Endothelial cell of umbilical vein (primary cell): ENCODE measurements around the gene LRFN2. TPM values are rescaled to one million over a fixed set of nuclear protein-coding genes. Genes with fewer than 3 reads are reported as not detected.

Source experiments
- BruUV-seq: library from RNA; stranded (reverse); fragments of 400-500 nt; replicated peaks from 2 replicates; lab custom pipeline; 2021; lab: Mats Ljungman, UMichigan
- CTCF ChIA-PET: fragments of 300-600, 350-600 bp; sonication (Branson Sonifier 250); formaldehyde crosslinking; loops from one replicate; lab custom pipeline; 2021; ENCODE audit warnings: antibody characterized with exemption, inconsistent platforms; lab: Charles Lee
- POLR2A ChIA-PET: fragments of 300-600, 350-600 bp; sonication (Branson Sonifier 250); formaldehyde crosslinking; loops from one replicate; lab custom pipeline; 2021; ENCODE audit warnings: antibody characterized with exemption, inconsistent platforms; lab: Charles Lee
- DNase-seq: peaks from one replicate; pipeline ENCODE4 v3.0.0-alpha.2; 2011; ENCODE audit warnings: low read depth, low spot score
- FAIRE-seq: peaks from 2 replicates; lab custom pipeline; 2011; peaks lifted over from hg19 to GRCh38; lab: Jason Lieb, UNC
- H2AFZ ChIP-seq: 2 replicates; pipeline ENCODE4 v1.6.0; 2012; ENCODE audit warnings: low read depth, low read length, control low read depth, inconsistent platforms
- H3K27ac ChIP-seq: 2 replicates; pipeline ENCODE4 v1.5.1; 2011; ENCODE audit warnings: low read depth, mild to moderate bottlenecking, control low read depth, low read length, moderate library complexity; ENCODE audit not compliant: insufficient read depth
- H3K27me3 ChIP-seq, 2 experiments: 2 replicates each; pipeline versions ENCODE4 v1.6.0 to v1.6.1; 2011; ENCODE audit warnings: low read length in 2 of 2, mixed read lengths in 1 of 2; ENCODE audit not compliant: control insufficient read depth in 2 of 2, insufficient read depth in 2 of 2
- H3K36me3 ChIP-seq, 2 experiments: 2 replicates in 1 of 2; 3 replicates in 1 of 2; pipeline ENCODE4 v1.5.1; 2011; ENCODE audit warnings: low read length in 2 of 2, mild to moderate bottlenecking in 1 of 2, moderate library complexity in 1 of 2; ENCODE audit not compliant: control insufficient read depth in 2 of 2, insufficient read depth in 2 of 2; ENCODE audit errors: extremely low read depth in 1 of 2
- H3K4me1 ChIP-seq: 3 replicates; pipeline ENCODE4 v1.5.1; 2011; ENCODE audit warnings: mild to moderate bottlenecking, low read length; ENCODE audit not compliant: control insufficient read depth, insufficient read depth; ENCODE audit errors: extremely low read depth
- H3K4me2 ChIP-seq: 2 replicates; pipeline ENCODE4 v1.6.1; 2011; ENCODE audit warnings: low read length, control low read depth, mixed read lengths; ENCODE audit not compliant: insufficient read depth
- H3K4me3 ChIP-seq, 3 experiments: fragments of 200-600 bp in 1 of 3; sonication (generic), shearing (Covaris generic) in 1 of 3; replicated peaks in 1 of 3; 2 replicates each; pipeline ENCODE4 v1.5.1; 2011 to 2016; ENCODE audit warnings: control low read depth in 3 of 3, low read length in 3 of 3, mild to moderate bottlenecking in 2 of 3, inconsistent platforms in 1 of 3, low read depth in 1 of 3, moderate library complexity in 1 of 3; ENCODE audit not compliant: insufficient read depth in 1 of 3
- H3K79me2 ChIP-seq: 2 replicates; pipeline ENCODE4 v1.6.0; 2012; ENCODE audit warnings: low read length, inconsistent platforms; ENCODE audit not compliant: control insufficient read depth, insufficient read depth
- H3K9ac ChIP-seq: replicated peaks from 2 replicates; pipeline ENCODE3; 2011; ENCODE audit warnings: low read length, control low read depth; ENCODE audit not compliant: insufficient read depth; ENCODE audit errors: extremely low read depth
- H3K9me1 ChIP-seq: replicated peaks from 3 replicates; pipeline ENCODE4 v1.6.0; 2011; ENCODE audit warnings: mild to moderate bottlenecking, low read length; ENCODE audit not compliant: control insufficient read depth, insufficient read depth; ENCODE audit errors: extremely low read depth
- H3K9me3 ChIP-seq: replicated peaks from 2 replicates; pipeline ENCODE4 v1.5.1; 2012; ENCODE audit warnings: low read length, inconsistent platforms; ENCODE audit not compliant: control insufficient read depth, insufficient read depth
- H4K20me1 ChIP-seq: replicated peaks from 2 replicates; pipeline ENCODE3; 2011; ENCODE audit warnings: mild to moderate bottlenecking, low read length; ENCODE audit not compliant: control insufficient read depth, insufficient read depth; ENCODE audit errors: extremely low read depth
- CTCF ChIP-seq, 2 donors: IDR thresholded peaks; 1 replicate in 1 of 2; 2 replicates in 1 of 2; pipeline ENCODE4 v1.5.1; 2011; ENCODE audit warnings: low read length in 2 of 2, mild to moderate bottlenecking in 2 of 2, moderate library complexity in 2 of 2, control low read depth in 1 of 2, inconsistent platforms in 1 of 2, low read depth in 1 of 2; ENCODE audit not compliant: insufficient read depth in 1 of 2; ENCODE audit errors: extremely low read depth in 1 of 2
- GATA2 ChIP-seq: IDR thresholded peaks from 2 replicates; pipeline ENCODE4 v1.7.0; 2011; ENCODE audit warnings: low read depth, mild to moderate bottlenecking, moderate library complexity, mixed read lengths, low read length; ENCODE audit not compliant: insufficient read length, insufficient read depth
- MYC ChIP-seq: IDR thresholded peaks from one replicate; pipeline ENCODE4 v1.6.1; 2011; ENCODE audit warnings: mild to moderate bottlenecking, low read depth, low read length
- POLR2A ChIP-seq: IDR thresholded peaks from 2 replicates; pipeline ENCODE4 v1.6.1; 2012; ENCODE audit warnings: low read depth, mild to moderate bottlenecking, control low read depth, low read length
- dilution Hi-C: fragments of 300-500 bp; cut with MboI; formaldehyde crosslinking; loops from one replicate; pipeline ENCODE4 v1.15.0; 2019; ENCODE audit warnings: low sequenced_read_pairs; ENCODE audit not compliant: extremely low pct_ligation_motif_present
- intact Hi-C: fragments of 100-400 bp; cut with micrococcal nuclease; formaldehyde crosslinking; loops from one replicate; pipeline ENCODE4 v1.10.0; 2022
- polyA plus RNA-seq, 4 experiments: library from polyadenylated mRNA; depleted of rRNA in 3 of 4; stranded (reverse) in 3 of 4; unstranded in 1 of 4; fragments of >200 nt; gene quantifications; 2 replicates each; pipeline versions ENCODE4 v1.2.1 to v1.2.3, GENCODE V29; 2011 to 2012; ENCODE audit warnings: missing spikeins in 1 of 4
- total RNA-seq: library from RNA; stranded (reverse); gene quantifications from 2 replicates; pipeline ENCODE4 v1.2.3, GENCODE V29; 2021
- TF ChIP-seq, protein P1 (sequence below): IDR thresholded peaks from 2 replicates; pipeline ENCODE4 v1.6.1; 2011; ENCODE audit not compliant: insufficient read depth, insufficient read length

The LRFN2 gene
- total and polyA plus RNA-seq, 2 donors (not counting 3 experiments of a cell fraction or from before 2014, with no cell fraction given) = not detected

GRCh38 chr6:40484066-40484465, 103.1 kb downstream of the LRFN2 start:
- FAIRE-seq = no peak
- dilution Hi-C loops = no loop called here
- CTCF ChIA-PET = no interaction called here

More at GRCh38 chr6:40484066-40484465, 103.1 kb downstream of the LRFN2 start:
- POLR2A ChIA-PET = no interaction called here
- H3K9ac ChIP-seq = no peak overlapping the region
- no peaks in the 10 kb centered on the region for H3K36me3 ChIP-seq
- no peak overlapping the region for H2AFZ ChIP-seq
- no TSS peak for BruUV-seq
- no peaks in the 10 kb centered on the region for H3K27me3 ChIP-seq
- no peaks in the 10 kb centered on the region for H3K4me1 ChIP-seq
- H4K20me1 ChIP-seq = no peaks in the 10 kb centered on the region
- H3K4me3 ChIP-seq = no peak overlapping the region
- H3K79me2 ChIP-seq = no peaks in the 10 kb centered on the region
- no peaks in the 10 kb centered on the region for H3K9me1 ChIP-seq
- H3K27ac ChIP-seq = no peak overlapping the region
- intact Hi-C loops = no loop called here
- no peaks in the 10 kb centered on the region for H3K9me3 ChIP-seq
- no peak for DNase-seq
- TF ChIP-seq CTCF (IDR thresholded peaks at IDR 0.05; ENCODE audit: extremely low read depth in 1 of 2, insufficient read depth in 1 of 2, low read depth in 1 of 2, low read length in 2 of 2) = no peak
- no peak for TF ChIP-seq POLR2A
- TF ChIP-seq, protein P1, sequence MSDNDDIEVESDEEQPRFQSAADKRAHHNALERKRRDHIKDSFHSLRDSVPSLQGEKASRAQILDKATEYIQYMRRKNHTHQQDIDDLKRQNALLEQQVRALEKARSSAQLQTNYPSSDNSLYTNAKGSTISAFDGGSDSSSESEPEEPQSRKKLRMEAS = no peak
- TF ChIP-seq GATA2 = no peak
- no peak for TF ChIP-seq MYC
- no peak overlapping the region for H3K4me2 ChIP-seq
